Astrocyte (in vitro differentiated cells and primary cell): Measurements from ENCODE around the gene ACSM3. TPM values are rescaled to one million over a fixed set of nuclear protein-coding genes. Genes with fewer than 3 reads are reported as not detected.

Source experiments
- DNase-seq: peaks from one replicate; pipeline ENCODE4 v3.0.0-alpha.2; 2010; ENCODE audit warnings: low read depth
- FAIRE-seq: peaks from 2 replicates; lab custom pipeline; 2011; peaks lifted over from hg19 to GRCh38; lab: Jason Lieb, UNC
- H2AFZ ChIP-seq: 2 replicates; pipeline ENCODE4 v1.6.0; 2012; ENCODE audit warnings: low read depth, low read length, inconsistent platforms
- H3K27ac ChIP-seq: 2 replicates; pipeline ENCODE4 v1.5.1; 2011; ENCODE audit warnings: low read depth, low read length, inconsistent platforms
- H3K27me3 ChIP-seq: 2 replicates; pipeline ENCODE4 v1.6.0; 2011; ENCODE audit warnings: low read length, inconsistent platforms; ENCODE audit not compliant: insufficient read depth
- H3K36me3 ChIP-seq: 2 replicates; pipeline ENCODE4 v1.5.1; 2011; ENCODE audit warnings: low read length, inconsistent platforms; ENCODE audit not compliant: insufficient read depth
- H3K4me1 ChIP-seq: 2 replicates; pipeline ENCODE4 v1.5.1; 2011; ENCODE audit warnings: low read length, inconsistent platforms; ENCODE audit not compliant: insufficient read depth
- H3K4me2 ChIP-seq: 2 replicates; pipeline ENCODE4 v1.6.0; 2012; ENCODE audit warnings: low read length, inconsistent platforms
- H3K4me3 ChIP-seq: 2 replicates; pipeline ENCODE4 v1.5.1; 2011; ENCODE audit warnings: low read depth, mild to moderate bottlenecking, low read length, inconsistent platforms; ENCODE audit not compliant: insufficient read depth
- H3K79me2 ChIP-seq: 2 replicates; pipeline ENCODE4 v1.6.0; 2012; ENCODE audit warnings: mild to moderate bottlenecking, low read length, inconsistent platforms; ENCODE audit not compliant: insufficient read depth
- H3K9ac ChIP-seq: 2 replicates; pipeline ENCODE4 v1.6.0; 2012; ENCODE audit warnings: mild to moderate bottlenecking, low read length, inconsistent platforms
- H3K9me3 ChIP-seq: 2 replicates; pipeline ENCODE4 v1.5.1; 2012; ENCODE audit warnings: low read depth, mild to moderate bottlenecking, low read length, inconsistent platforms; ENCODE audit not compliant: insufficient read depth
- H4K20me1 ChIP-seq: 2 replicates; pipeline ENCODE4 v1.6.0; 2012; ENCODE audit warnings: low read length, inconsistent platforms; ENCODE audit not compliant: insufficient read depth
- H3K27ac Mint-ChIP-seq: one replicate; pipeline ENCODE4 v1.8.0; 2021; ENCODE audit warnings: mild to moderate bottlenecking, mixed read lengths; ENCODE audit not compliant: unreplicated experiment
- H3K27me3 Mint-ChIP-seq: one replicate; pipeline ENCODE4 v1.8.0; 2021; ENCODE audit warnings: low read depth, mixed read lengths; ENCODE audit not compliant: unreplicated experiment
- H3K36me3 Mint-ChIP-seq: one replicate; pipeline ENCODE4 v1.8.0; 2021; ENCODE audit warnings: low read depth, mixed read lengths; ENCODE audit not compliant: unreplicated experiment
- H3K4me1 Mint-ChIP-seq: one replicate; pipeline ENCODE4 v1.8.0; 2021; ENCODE audit warnings: low read depth, mixed read lengths; ENCODE audit not compliant: unreplicated experiment
- H3K4me3 Mint-ChIP-seq: one replicate; pipeline ENCODE4 v1.8.0; 2021; ENCODE audit warnings: mild to moderate bottlenecking, moderate library complexity, mixed read lengths; ENCODE audit not compliant: unreplicated experiment
- H3K9me3 Mint-ChIP-seq: one replicate; pipeline ENCODE4 v1.8.0; 2021; ENCODE audit warnings: mild to moderate bottlenecking, mixed read lengths; ENCODE audit not compliant: unreplicated experiment
- EZH2 ChIP-seq: IDR thresholded peaks from 2 replicates; pipeline ENCODE4 v1.6.1; 2012; ENCODE audit warnings: mild to moderate bottlenecking, low read length, inconsistent platforms; ENCODE audit not compliant: insufficient read depth
- total RNA-seq: library from RNA; stranded (reverse); gene quantifications from 2 replicates; pipeline ENCODE4 v1.2.1, GENCODE V29; 2021
- TF ChIP-seq, protein P1 (sequence below): IDR thresholded peaks from 2 replicates; pipeline ENCODE4 v1.5.1; 2011; ENCODE audit warnings: low read depth, mild to moderate bottlenecking, inconsistent platforms, low read length, moderate library complexity; ENCODE audit not compliant: insufficient read depth

ACSM3 gene
- total RNA-seq, 1 donor from 2014 or later, result 7.4 TPM

DNA sequence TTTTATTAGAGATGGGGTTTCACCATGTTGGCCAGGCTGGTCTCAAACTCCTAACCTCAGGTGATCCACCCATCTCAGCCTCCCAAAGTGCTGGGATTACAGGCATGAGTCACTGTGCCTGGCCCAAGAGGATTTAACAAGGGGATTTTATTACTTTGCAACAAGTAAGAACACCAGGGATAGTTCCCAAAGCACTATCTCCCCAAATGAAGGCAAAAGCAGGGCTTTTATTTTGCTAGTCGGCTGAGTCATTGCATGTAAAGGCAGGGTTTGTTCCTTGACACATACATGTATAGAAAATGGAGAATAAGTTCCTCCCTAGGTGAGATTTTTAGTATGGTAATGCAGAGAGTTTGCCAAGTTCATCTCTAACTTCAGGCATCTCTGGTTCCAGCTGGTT, 66.6 kb downstream of the ACSM3 start:
- DNase-seq, result no peak
- Histone ChIP-seq H3K4me1 (no peaks in the 10 kb centered on the region), H3K36me3 (peaks cover 18% of the 10 kb centered on the region), H2AFZ (no peak overlapping the region), H4K20me1 (no peaks in the 10 kb centered on the region), H3K27ac (no peak overlapping the region), H3K9ac (no peak overlapping the region), H3K4me3 (no peak overlapping the region), H3K4me2 (no peak overlapping the region), H3K27me3 (no peaks in the 10 kb centered on the region), H3K9me3 (no peaks in the 10 kb centered on the region), H3K79me2 (no peaks in the 10 kb centered on the region)
- TF ChIP-seq EZH2, result no peak
- TF ChIP-seq, protein P1, sequence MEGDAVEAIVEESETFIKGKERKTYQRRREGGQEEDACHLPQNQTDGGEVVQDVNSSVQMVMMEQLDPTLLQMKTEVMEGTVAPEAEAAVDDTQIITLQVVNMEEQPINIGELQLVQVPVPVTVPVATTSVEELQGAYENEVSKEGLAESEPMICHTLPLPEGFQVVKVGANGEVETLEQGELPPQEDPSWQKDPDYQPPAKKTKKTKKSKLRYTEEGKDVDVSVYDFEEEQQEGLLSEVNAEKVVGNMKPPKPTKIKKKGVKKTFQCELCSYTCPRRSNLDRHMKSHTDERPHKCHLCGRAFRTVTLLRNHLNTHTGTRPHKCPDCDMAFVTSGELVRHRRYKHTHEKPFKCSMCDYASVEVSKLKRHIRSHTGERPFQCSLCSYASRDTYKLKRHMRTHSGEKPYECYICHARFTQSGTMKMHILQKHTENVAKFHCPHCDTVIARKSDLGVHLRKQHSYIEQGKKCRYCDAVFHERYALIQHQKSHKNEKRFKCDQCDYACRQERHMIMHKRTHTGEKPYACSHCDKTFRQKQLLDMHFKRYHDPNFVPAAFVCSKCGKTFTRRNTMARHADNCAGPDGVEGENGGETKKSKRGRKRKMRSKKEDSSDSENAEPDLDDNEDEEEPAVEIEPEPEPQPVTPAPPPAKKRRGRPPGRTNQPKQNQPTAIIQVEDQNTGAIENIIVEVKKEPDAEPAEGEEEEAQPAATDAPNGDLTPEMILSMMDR, result no peak
- Mint-ChIP-seq H3K4me1 (no peaks in the 10 kb centered on the region), H3K9me3 (no peaks in the 10 kb centered on the region), H3K36me3 (no peaks in the 10 kb centered on the region), H3K4me3 (no peak overlapping the region), H3K27me3 (no peaks in the 10 kb centered on the region), H3K27ac (no peak overlapping the region)
- FAIRE-seq, result no peak

DNA sequence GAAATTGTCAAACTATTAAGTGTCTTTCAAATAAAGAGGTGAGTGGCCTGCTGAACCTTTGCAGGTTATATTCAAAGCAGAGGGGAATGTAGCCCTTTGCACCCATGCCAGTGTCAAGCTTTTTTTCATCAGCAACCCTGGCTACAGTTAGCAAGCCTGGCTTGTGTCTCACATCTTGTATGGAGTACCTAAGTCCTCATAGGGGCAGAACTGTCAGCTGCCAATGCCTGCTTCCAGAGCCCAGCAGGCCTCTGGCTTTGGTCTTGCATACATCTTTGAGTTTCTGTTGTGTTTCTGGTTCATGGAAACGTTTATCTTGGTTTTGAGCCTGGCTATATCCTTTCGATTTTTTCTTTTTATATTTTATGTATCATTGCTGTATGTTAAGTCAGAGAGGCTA, 69.3 kb downstream of the ACSM3 start:
- H4K20me1 ChIP-seq, result no peaks in the 10 kb centered on the region
- H3K36me3 ChIP-seq, result peaks cover under 1% of the 10 kb centered on the region
- H3K27ac ChIP-seq, result no peak overlapping the region
- peaks cover 5% of the 10 kb centered on the region for H3K36me3 Mint-ChIP-seq
- H3K4me3 Mint-ChIP-seq, result no peak overlapping the region
- peaks cover 5% of the 10 kb centered on the region for H3K9me3 Mint-ChIP-seq
- FAIRE-seq (no peak), DNase-seq (no peak)
- no peaks in the 10 kb centered on the region for H3K4me1 Mint-ChIP-seq
- H3K27me3 ChIP-seq, result no peaks in the 10 kb centered on the region
- no peak overlapping the region for H2AFZ ChIP-seq
- H3K9me3 ChIP-seq, result no peaks in the 10 kb centered on the region
- H3K79me2 ChIP-seq, result no peaks in the 10 kb centered on the region
- no peak overlapping the region for H3K9ac ChIP-seq
- no peak for TF ChIP-seq EZH2
- TF ChIP-seq, protein P1, result no peak
- H3K4me1 ChIP-seq, result no peaks in the 10 kb centered on the region
- no peak overlapping the region for H3K27ac Mint-ChIP-seq
- H3K4me3 ChIP-seq, result no peak overlapping the region
- no peak overlapping the region for H3K4me2 ChIP-seq
- H3K27me3 Mint-ChIP-seq, result no peaks in the 10 kb centered on the region

DNA sequence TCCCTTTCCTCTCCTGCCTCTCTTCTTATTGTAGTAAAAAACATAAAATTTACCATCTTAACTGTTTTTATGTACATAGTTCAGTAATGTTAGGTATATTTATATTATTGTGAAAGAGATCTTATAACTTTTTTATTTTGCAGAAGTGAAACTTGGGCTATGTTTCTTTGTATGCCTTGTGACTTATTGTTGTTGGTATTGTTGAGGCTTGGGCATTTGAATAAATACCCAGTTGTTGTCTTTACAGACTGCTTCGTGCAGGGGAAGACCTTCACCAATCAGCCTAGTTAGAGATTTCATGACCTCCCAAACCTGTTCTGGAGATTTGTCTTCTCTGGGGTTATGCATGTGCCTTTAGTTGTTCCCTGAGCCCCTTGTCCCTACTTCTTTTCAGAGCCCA, 74.4 kb downstream of the ACSM3 start:
- Histone ChIP-seq H4K20me1 (no peaks in the 10 kb centered on the region), H3K27ac (no peak overlapping the region), H2AFZ (no peak overlapping the region), H3K9me3 (no peaks in the 10 kb centered on the region), H3K79me2 (no peaks in the 10 kb centered on the region), H3K9ac (no peak overlapping the region), H3K4me1 (no peaks in the 10 kb centered on the region), H3K4me3 (no peak overlapping the region), H3K27me3 (no peaks in the 10 kb centered on the region), H3K4me2 (no peak overlapping the region), H3K36me3 (no peaks in the 10 kb centered on the region)
- peaks cover 5% of the 10 kb centered on the region for H3K9me3 Mint-ChIP-seq
- H3K27me3 Mint-ChIP-seq, result no peaks in the 10 kb centered on the region
- no peak for FAIRE-seq
- H3K36me3 Mint-ChIP-seq, result peaks cover 5% of the 10 kb centered on the region
- H3K4me1 Mint-ChIP-seq, result no peaks in the 10 kb centered on the region
- no peak for DNase-seq
- TF ChIP-seq, protein P1, result no peak
- no peak for TF ChIP-seq EZH2
- H3K4me3 Mint-ChIP-seq, result no peak overlapping the region
- no peak overlapping the region for H3K27ac Mint-ChIP-seq
